Adipose tissue (tissue), 3 donors: ENCODE data around the gene LRRC74B. TPM values are rescaled to one million over a fixed set of nuclear protein-coding genes. Genes with fewer than 3 reads are reported as not detected.
"Not testable (repeated sequence)": the region's sequence is repeated elsewhere in the genome, so short reads cannot be mapped to it uniquely, and the experiment has no call there.

Experiments
- H3K27ac ChIP-seq: one replicate; pipeline ENCODE4 v1.5.1; 2013; ENCODE audit warnings: low read depth, low read length
- WGBS, 3 donors: extraction: QIAGEN DNeasy Blood & Tissue Kit; methylation state at CpG; one replicate each; pipeline ENCODE4 v1.1.7; 2013; 5-methylcytosine and 5-hydroxymethylcytosine counted together
- polyA plus RNA-seq, 3 donors: library from polyadenylated mRNA; stranded (reverse); fragments of 200-250 nt; gene quantifications; one replicate each; pipeline ENCODE4 v1.2.3, GENCODE V29; 2013
- donor health status: healthy with polysubstance abuse.
- donor health status: Bipolar disorder and iron deficiency.
- donor health status: healthy.

Gene LRRC74B
- polyA plus RNA-seq, 3 donors = not detected

DNA sequence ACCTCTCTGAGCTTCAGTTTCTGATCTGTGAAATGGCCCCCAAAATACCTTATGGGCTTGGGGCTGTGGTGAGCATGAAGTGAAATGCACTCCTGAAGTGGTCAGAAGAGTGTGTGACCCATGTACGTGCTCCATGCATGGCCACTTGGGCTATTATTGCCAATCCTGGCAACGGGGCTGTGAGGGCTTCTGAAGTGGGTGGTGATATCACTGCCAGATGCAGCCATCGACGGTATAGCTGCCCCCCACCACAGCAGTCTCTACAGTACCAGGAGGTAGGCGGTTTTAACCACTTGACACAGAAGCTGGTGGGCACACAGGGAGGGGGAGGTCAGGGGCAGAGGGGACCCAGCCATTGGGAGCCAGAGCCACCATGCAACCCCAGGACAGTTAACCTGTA lies 2.7 kb downstream of the LRRC74B start:
- not testable (repeated sequence) for H3K27ac ChIP-seq
- 60 to 82% (median 82%) methylated on average over 5 of the region's 5 CpGs for WGBS, 3 donors

DNA sequence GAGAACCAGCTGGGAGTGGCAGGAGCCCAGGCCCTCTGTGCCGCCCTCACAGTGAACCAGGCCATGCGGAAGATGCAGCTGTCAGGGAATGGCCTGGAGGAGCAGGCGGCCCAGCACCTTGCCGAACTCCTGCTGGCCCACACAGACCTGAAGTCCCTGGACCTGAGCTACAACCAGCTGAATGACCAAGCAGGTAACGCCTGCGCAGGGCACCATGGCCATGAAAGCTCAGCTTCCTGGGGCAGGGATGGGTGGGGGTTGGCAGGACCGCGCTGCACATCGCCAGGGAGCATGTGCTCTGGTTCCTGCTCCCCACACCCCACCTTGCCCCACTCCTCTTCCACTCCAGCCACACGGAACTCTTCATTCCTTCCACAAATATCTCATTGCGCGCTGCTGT lies 3.2 kb downstream of the LRRC74B start:
- not testable (repeated sequence) for H3K27ac ChIP-seq
- 80 to 100% (median 94%) methylated on average over 2 to 6 of the region's 12 CpGs for WGBS, 3 donors

DNA sequence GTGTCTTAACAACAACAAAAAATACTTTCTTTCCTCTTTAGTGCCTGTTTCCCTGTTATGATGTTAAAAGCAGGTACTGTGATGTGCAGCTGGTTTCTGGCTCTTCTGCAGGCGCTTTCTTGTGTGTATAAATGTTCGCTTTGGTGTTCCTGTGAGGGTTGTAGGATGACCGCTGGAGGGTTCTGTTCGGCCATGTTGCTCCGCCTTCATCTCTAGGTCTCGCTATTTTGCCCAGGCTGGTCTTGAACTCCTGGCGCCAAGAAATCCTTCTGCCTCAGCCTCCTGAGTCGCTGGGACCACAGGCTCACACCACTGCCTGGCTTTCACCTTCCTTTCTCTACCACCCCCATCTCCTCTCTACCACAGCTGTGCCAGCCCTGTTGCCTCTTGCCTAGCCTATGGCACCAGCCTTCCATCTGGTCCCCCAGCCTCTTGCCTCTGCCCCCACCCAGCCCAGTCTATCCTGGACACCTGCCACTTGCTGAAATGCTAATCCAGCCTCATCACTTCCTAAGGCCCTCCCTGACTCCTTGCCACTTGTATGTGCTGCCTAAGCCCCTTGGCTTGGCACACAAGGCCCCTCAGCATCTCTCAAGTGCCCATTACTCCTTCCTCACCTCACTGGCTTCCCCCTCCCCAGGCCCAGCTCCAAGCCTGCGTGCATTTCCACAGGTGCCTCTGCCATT lies 5.5 kb downstream of the LRRC74B start:
- H3K27ac ChIP-seq = no peak overlapping the region
- WGBS, 3 donors = 82 to 88% (median 84%) methylated on average over 9 of the region's 9 CpGs

DNA sequence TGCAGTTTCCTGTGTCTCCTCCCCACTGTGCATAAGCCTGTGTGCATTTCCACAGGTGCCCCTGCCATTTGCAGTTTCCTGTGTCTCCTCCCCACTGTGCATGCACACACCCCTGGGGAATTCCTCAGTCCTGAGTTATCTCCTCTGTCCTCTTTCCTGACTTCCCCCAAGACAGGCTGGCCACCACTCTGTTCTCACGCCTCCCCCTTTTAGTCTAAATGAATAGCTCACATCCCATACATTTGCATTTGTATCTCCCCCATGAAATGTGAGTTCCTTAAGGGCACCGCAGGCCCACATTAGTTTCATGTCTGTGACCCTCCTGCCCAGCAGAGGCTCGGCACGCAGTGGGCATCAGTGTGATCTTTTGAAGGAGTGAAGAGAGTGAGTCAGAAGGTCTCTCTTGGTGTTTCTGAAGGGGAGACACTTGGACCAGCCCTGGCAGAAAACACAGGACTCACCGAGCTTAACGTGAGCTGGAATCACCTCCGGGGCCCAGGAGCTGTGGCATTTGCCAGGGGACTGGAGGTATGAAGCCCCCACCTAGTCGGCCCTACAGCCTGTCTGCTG lies 6.2 kb downstream of the LRRC74B start:
- WGBS, 3 donors = 59 to 74% (median 67%) methylated on average over 8 of the region's 8 CpGs
- H3K27ac ChIP-seq = no peak overlapping the region

DNA sequence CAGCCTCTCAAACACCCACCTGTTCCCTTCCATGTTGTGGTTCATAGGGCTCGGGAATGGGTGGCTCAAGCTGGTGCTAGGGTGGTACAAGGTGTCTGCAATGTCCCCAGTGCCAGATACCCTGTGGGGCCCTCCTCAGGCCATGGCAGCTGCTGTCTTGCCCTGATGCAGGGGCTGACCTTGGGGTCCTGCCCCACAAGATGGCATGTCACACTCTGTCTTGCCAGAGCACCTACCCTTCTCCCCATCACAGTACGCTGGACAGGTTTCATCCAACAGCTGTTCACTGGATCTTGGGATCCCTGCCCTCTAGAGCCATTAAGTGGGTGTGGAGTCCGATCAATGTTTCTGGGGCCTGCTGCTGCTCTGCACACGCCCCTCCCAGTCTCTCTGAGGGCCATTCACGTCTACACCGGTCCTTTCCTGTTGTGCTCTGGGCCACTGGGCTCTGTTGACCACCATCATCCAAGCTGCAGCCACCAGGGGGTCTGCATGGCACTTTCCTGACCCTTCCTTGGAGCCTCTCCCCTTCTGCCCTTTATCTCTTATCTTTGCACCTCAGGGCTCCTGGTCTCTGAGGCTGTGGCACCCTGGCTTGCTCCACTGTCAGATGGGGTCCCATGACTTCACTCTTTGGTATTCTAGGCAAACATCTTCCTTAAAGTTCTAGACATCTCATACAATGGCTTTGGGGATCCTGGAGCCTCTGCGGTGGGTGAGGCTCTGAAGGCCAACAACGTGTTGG lies 7.1 kb downstream of the LRRC74B start:
- H3K27ac ChIP-seq = no peak overlapping the region
- 69 to 88% (median 79%) methylated on average over 8 of the region's 8 CpGs for WGBS, 3 donors

DNA sequence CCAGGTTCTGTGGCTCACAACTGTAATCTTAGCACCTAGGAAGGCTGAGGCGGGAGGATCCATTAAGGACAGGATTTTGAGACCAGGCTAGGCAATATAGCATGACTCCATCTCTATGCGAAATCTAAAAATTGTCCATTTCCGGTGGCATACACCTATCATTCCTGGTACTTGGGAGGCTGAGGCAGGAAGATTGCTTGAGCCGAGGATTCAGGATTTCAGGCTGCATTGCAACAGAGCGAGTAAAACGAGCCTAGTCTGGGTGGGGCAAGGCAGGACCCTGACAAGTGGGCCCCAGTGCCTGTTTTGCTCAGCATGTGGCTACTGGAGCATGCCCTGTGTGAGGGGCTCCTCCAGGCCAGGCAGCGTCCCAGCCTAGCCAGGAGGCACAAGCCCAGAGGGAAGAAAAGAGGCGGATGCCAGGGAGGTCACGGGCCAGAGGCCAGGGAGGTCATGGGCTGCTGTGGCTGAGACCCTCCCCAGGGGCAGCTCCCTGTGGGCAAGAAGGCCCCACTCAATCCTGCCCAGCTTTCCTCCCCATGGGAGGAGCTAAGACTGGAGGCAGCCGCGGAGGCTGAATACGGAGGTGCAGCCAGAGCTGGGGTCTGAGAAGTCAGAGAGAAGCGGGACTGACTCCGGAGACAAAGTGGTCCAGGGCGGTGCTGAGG lies 8.4 kb downstream of the LRRC74B start:
- no peak overlapping the region for H3K27ac ChIP-seq
- WGBS, 3 donors = 85 to 89% (median 87%) methylated on average over 15 of the region's 15 CpGs

DNA sequence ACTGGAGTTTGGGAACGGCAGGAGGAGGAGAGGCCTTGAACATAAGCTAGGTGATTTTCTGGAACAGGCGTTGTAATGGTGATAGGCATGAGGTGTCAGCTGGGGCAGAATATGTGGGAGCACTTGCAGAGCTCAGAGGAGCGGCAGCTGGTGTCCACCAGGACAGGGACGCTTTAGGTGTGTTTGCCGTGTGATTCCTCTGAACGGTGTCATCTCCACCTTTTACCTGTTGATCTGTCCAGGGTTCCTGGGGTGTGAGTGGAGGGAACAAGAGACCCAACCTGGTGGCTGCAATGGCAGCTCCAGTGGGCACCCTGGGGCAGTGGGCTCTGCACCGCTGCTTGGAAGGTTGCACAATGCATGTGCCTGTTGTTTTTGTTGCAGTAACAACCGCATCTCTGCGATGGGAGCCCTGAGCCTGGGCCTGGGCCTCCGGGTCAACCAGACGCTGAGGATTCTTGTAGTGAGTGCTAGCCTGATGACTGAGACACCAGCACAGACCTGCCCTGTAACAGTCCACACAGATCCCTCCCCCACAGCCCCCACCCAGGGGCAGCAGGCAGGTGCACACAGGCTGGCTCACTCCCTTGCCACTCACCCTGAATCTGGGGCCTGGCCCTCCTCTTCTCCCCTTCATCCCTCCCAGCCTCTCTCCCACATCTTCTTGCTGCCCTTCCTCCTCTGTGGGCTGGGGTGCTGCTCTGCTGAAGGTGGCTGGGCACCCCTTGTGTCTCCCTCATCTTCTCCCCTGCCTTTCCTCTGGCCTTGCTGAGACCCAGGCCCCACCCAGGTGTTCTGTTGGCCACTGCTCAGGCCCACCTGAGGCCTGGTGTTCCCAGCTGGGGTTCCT lies 9.2 kb downstream of the LRRC74B start:
- H3K27ac ChIP-seq = no peak overlapping the region
- WGBS, 3 donors = 87 to 93% (median 87%) methylated on average over 11 of the region's 11 CpGs

DNA sequence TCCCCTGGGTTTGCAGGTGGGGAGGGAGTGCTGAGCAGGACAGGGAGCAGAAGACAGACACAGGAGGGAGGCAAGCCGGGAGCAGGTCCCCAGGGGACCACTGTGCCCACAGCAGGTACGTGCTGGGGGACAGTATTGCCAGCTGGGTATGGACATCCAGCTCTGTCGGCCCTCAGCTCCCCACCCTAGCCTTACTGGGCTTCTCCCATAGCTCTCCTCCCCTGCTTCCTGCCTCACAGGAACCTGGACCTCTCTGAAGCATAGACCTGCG lies 9.8 kb downstream of the LRRC74B start:
- no peak overlapping the region for H3K27ac ChIP-seq
- WGBS, 3 donors = 40 to 53% (median 45%) methylated on average over 4 of the region's 4 CpGs

DNA sequence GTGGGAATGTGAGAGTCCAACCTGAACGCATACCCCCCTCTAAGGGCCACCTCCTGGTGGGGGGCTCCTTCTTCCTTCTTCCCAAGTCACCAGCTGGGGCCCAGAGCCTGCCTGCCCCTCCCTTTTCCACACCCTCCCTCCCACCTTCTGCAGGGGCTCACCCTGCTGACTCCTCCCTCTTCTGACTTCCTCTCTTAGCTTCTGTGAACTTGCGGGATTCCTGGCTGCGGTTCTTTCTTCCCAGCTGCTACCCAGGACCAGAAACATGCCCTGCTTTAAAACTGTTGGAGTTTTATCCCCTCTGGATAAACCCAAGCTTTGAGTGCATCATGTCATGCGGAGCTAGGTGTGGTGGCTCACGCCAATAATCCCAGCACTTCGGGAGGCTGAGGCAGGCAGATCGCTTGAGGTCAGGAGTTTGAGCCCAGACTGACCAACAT lies 10.2 kb downstream of the LRRC74B start:
- no peak overlapping the region for H3K27ac ChIP-seq
- 41 to 60% (median 47%) methylated on average over 7 of the region's 7 CpGs for WGBS, 3 donors

DNA sequence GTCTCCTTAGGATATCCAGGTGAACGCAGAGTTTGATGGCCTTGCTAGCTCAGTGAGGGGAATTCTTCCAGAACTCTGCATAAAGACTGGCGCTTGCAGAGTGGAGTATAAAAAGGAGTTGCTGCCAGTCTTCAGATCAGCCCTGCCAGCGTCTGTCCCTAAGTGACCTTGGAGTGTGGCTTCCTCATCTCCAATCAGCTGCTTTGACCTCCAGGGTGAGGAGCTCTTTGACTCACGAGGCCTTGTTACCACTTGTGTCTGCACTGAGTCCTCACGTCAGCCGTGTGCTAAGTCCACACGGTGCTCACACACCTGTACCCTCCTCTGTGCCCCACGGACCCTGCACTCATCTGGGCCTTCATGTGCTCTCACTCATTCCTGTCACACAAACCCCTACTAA lies 14.6 kb downstream of the LRRC74B start:
- H3K27ac ChIP-seq = not testable (repeated sequence)
- WGBS, 3 donors = 66 to 89% (median 88%) methylated on average over 6 to 7 of the region's 8 CpGs

DNA sequence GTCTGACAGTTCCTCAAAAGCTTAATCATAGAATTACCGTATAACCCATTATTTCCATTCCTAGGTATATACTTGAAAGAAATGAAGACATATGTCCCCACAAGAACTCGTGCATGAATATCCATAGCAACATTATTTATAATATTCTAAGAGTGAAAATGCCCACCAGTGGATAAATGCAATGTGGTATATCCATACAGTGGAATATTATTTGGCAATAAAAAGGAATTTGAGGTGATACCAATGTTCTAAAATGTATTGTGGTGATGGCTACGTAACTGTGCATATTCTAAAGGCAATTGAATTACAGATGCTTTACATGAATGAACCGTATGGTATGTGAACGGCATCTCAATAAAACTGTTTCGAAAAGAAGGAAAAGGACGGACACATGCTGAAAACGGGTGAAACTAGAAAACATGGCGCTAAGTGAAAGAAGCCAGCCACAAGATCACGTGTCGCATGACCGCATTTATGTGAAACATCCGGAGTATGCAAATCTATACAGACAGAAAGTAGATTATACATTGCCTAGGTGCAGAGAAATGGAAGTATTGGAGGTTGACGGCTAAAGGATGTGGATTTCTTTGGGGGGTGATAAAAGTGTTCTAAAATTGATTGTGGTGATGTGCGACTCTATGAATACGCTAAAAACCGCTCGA lies 16.0 kb downstream of the LRRC74B start:
- not testable (repeated sequence) for H3K27ac ChIP-seq
- WGBS, 3 donors = 93 to 98% (median 94%) methylated on average over 18 of the region's 18 CpGs

DNA sequence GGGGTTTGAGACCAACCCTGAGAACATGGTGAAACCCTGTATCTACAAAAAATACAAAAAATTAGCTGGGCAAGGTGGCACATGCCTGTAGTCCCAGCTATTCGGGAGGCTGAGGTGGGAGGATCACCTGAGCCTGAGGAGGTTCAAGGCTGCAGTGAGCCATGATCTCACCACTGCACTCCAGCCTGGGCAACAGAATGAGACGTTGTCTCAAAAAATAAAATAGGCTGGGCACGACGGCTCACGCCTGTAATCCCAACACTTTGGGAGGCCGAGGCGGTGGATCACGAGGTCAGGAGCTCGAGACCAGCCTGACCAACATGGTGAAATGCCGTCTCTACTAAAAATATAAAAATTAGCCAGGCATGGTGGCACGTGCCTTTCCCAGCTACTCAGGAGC lies 18.7 kb downstream of the LRRC74B start:
- WGBS, 3 donors = 71 to 86% (median 77%) methylated on average over 11 of the region's 11 CpGs
- not testable (repeated sequence) for H3K27ac ChIP-seq

DNA sequence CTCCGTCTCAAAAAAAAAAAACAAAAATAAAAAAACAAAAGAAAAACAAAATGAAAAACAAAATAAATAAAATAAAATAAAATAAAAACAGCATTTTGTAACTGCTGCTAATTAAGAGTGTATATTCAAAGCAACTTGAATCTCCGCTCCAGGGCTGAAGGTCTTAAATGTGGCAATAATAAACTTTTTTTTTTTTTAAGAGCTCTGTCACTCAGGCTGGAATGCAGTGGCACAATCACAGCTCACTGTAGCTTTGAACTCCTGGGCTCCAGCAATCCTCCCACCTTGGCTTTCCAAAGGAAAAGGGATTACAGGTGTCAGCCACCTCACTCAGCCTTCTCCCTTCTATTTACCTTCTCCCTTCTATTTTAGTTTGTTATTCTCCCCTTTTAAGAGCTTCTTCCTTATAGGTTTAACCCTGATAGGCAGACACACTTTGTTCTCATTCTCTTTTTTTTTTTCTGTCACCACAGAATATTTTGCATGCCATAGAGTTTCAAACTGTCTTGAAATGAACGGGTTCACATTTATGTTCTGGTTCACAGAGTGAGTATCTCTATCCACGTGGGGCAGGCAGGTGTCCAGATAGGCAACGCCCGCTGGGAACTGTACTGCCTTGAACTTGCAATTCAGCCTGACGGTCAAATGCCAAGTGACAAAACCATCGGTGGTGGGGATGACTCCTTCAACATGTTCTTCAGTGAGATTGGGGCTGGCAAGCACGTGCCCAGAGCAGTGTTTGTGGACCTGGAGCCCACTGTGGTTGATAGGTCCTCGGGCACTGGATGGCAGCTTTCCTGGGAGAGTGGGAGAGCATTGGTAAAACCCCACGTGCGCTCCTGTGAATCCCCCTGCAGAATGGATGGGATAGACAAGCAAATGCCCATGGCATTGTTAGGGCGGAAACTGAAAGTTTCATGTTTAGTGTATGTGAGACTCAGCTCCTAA lies 19.4 kb downstream of the LRRC74B start:
- H3K27ac ChIP-seq = no peak overlapping the region
- WGBS, 3 donors = 52 to 69% (median 66%) methylated on average over 13 of the region's 13 CpGs

DNA sequence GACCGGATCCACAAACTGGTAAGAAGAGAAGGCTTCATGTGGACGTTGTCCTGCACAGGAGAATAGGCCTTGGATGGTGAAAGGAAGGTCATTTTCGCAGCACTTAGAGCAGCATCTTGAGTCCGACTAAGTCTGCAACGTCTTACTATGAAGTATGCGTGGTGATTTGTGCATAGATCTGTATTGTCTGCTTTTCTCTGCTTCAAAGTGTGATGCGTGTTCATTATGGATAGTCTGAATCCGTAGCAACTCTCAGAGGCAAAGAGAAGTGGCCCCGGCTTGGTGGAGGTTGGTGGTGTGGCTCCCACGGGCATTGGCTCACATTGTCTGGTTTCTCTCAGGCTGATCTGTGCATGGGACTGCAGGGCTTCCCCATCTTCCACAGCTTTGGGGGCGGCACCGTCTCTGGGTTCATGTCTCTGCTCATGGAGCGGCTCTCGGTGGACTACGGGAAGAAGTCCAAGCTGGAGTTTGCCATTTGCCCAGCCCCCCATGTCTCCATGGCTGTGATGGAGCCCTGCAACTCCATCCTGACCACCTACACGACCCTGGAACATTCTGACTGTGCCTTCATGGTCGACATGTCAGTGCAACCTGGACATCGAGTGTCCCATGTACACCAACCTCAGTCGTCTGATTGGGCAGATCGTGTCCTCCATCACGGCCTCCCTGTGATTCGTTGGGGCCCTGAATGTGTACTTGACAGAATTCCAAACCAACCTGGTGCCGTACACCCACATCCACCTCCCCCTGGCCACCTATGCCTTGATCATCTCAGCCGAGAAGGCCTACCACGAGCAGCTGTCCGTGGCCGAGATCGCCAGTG lies 21.5 kb downstream of the LRRC74B start:
- H3K27ac ChIP-seq = no peak overlapping the region
- 83 to 90% (median 88%) methylated on average over 28 of the region's 28 CpGs for WGBS, 3 donors

DNA sequence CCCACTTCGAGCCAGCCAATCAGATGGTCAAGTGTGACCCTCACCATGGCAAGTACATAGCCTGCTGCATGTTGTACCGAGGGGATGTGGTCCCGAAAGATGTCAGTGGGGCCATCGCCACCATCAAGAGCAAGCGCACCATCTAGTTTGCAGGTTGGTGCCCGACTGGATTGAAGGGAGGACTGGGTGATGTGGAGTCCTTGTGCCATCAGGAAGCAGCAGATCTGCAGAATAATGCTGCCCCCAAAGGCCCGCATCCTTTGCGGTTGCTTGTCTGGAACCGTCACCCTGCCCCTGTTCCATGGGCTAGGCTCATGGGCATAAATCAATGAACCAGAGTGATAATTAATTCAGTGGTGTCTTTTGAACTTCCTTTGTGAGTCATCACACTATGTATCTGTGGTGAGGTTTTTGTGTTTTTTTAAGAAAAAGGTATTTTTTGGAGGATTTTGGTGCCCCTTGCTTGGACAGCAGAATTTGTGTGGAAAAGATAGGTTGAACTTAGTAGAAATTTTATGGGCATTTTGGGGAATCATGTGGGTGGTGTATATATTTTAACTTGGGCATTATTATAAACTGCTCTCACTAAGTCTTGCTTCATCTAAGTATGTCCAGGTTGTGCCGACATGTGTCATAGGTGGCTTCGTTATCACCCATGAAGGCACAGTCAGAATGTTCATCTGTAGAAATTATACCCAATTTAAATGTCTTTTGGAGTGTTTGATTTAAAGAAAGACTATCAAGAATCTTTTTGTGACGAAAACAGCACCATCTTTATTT lies 22.3 kb downstream of the LRRC74B start:
- 90 to 91% (median 91%) methylated on average over 12 of the region's 12 CpGs for WGBS, 3 donors
- no peak overlapping the region for H3K27ac ChIP-seq
